Heart left ventricle (tissue), 16 donors: Measurements from ENCODE around the gene TBC1D1. TPM values are rescaled to one million over a fixed set of nuclear protein-coding genes. Genes with fewer than 3 reads are reported as not detected.
A peak's percentile ranks its signal among the peaks of the same experiment; 100 is the strongest.

ENCODE experiments used
- ATAC-seq, 4 donors: fragments of 200-7000 bp; cut with Tn5 transposase; one replicate each; pipeline ENCODE4 v1.9.1; 2020 to 2022; ENCODE audit warnings: moderate library complexity in 4 of 4, mild to moderate bottlenecking in 3 of 4, moderate number of reproducible peaks in 1 of 4
- DNase-seq, 5 donors: peaks; one replicate each; pipeline ENCODE4 v3.0.0-alpha.2; 2020
- H3K27ac ChIP-seq, 12 donors: fragments of 200-600 bp; sonication (generic) in 4 of 12; one replicate each; pipeline versions ENCODE4 v1.5.0 to v1.8.0; 2016 to 2022; ENCODE audit warnings: mild to moderate bottlenecking in 2 of 12
- H3K27me3 ChIP-seq, 9 donors: fragments of 200-600 bp; sonication (generic) in 2 of 9; one replicate each; pipeline versions ENCODE4 v1.5.1 to v1.8.0; 2016 to 2022; ENCODE audit warnings: mild to moderate bottlenecking in 3 of 9
- H3K36me3 ChIP-seq, 9 donors: fragments of 200-600 bp; sonication (generic) in 2 of 9; one replicate each; pipeline versions ENCODE4 v1.5.0 to v1.8.0; 2018 to 2022; ENCODE audit warnings: mild to moderate bottlenecking in 2 of 9
- H3K4me1 ChIP-seq, 12 donors: fragments of 200-600 bp; sonication (generic) in 4 of 12; one replicate each; pipeline versions ENCODE4 v1.5.0 to v1.8.0; 2016 to 2022; ENCODE audit warnings: mild to moderate bottlenecking in 3 of 12
- H3K4me3 ChIP-seq, 12 donors: fragments of 200-600 bp; sonication (generic) in 4 of 12; one replicate each; pipeline versions ENCODE4 v1.5.0 to v1.8.0; 2017 to 2022; ENCODE audit warnings: mild to moderate bottlenecking in 9 of 12, moderate library complexity in 4 of 12
- H3K9me3 ChIP-seq, 12 donors: fragments of 200-600 bp; sonication (generic) in 4 of 12; one replicate each; pipeline versions ENCODE4 v1.5.0 to v1.8.0; 2016 to 2022; ENCODE audit warnings: mild to moderate bottlenecking in 1 of 12
- CTCF ChIP-seq, 12 donors: fragments of 200-600 bp; sonication (generic) in 4 of 12; IDR thresholded peaks; one replicate each; pipeline versions ENCODE4 v1.5.0 to v1.8.0; 2018 to 2022; ENCODE audit warnings: antibody characterized with exemption in 12 of 12, mild to moderate bottlenecking in 5 of 12
- POLR2A ChIP-seq, 2 donors: fragments of 450-650 bp; IDR thresholded peaks; one replicate each; pipeline ENCODE4 v1.6.1; 2017; ENCODE audit warnings: antibody characterized with exemption in 2 of 2, mild to moderate bottlenecking in 2 of 2, moderate library complexity in 2 of 2
- WGBS, 4 donors: extraction: QIAGEN DNeasy Blood & Tissue Kit in 2 of 4; methylation state at CpG; one replicate each; pipeline versions ENCODE4 v1.1.5 to v1.1.7; 2013 to 2018; 5-methylcytosine and 5-hydroxymethylcytosine counted together
- intact Hi-C, 10 donors: fragments of 100-400 bp; cut with DNase I; formaldehyde crosslinking; loops; one replicate each; pipeline versions ENCODE4 v1.11.1 to v1.14.2; 2022
- polyA plus RNA-seq, 2 donors: library from polyadenylated mRNA; stranded (reverse); fragments of 200-250 nt; gene quantifications; one replicate each; pipeline ENCODE4 v1.2.3, GENCODE V29; 2013
- total RNA-seq, 9 donors: library from RNA; depleted of rRNA in 2 of 9; stranded (reverse); fragments of >200 nt in 2 of 9; fragmentation: NEBNext Ultra II Directional in 3 of 9; extraction: Animal tissue kit (Norgen Biotek cat#: 25700) in 3 of 9; gene quantifications; one replicate each; pipeline versions ENCODE4 v1.1.0 to v1.2.4, GENCODE V29; 2016 to 2023
- donor health status: ischemic (EF 13 %, LVEDD 7.1; RV severe dilation, severe dysfunction).
- donor health status: healthy with polysubstance abuse.
- donor health status: DM: no; HTN: yes; CAD: no.
- donor health status: DM: no; HTN: no; CAD: no.
- donor health status: ischemic (EF 25% LVEDD 6.9; RV normal size, moderate dysfunction).
- donor health status: ischemic (EF 25% LVEDD 5.7; RV mildly dilated, moderate dysfunction).
- donor health status: healthy.
- donor health status: DM: yes; HTN: yes; CAD: no.
- donor health status: ischemic (EF 35%, LVEDD 5.7; RV mildly dilated, moderate dysfunction).
- donor health status: nonischemic (EF 11% LVEDD 7.7; RV severe dilation, severe dysfunction).
- donor health status: DM: yes; HTN: yes; CAD: no.
- donor health status: PGD.
- donor health status: ischemic (EF 29% LVEDD 5.4; RV normal size, mild dysfunction).
- donor health status: nonischemic (EF 23%, LVEDD 6.1; RV moderate dilation, normal function).

TBC1D1 gene
- total and polyA plus RNA-seq, 11 donors = 81.7 to 269 (median 140) TPM

- DNase-seq = peak in 4 of 5 donors; percentile 49 to 69 (median 53)
- 16 to 36% (median 31%) methylated on average over 8 of the region's 8 CpGs for WGBS, 4 donors
- Histone ChIP-seq H3K4me3 (peak overlapping the region in 1 of 12 donors; percentile 8), H3K9me3 (no peaks in the 10 kb centered on the region), H3K27me3 (no peaks in the 10 kb centered on the region), H3K4me1 (peaks cover 0 to 51% (median 25%) of the 10 kb centered on the region in 12 donors), H3K27ac (peak overlapping the region; percentile 18 to 79 (median 64)), H3K36me3 (peaks cover 0 to 63% (median 41%) of the 10 kb centered on the region in 9 donors)
- intact Hi-C loops = loop anchor here in 1 of 10 donors (5.0 kb wide), 1 partner anchor 45 kb away; no protein-coding TSS in a partner anchor
- TF ChIP-seq CTCF (IDR thresholded peaks at IDR 0.05) (no peak), POLR2A (IDR thresholded peaks at IDR 0.05) (no peak)
- ATAC-seq = peak; percentile 54 to 88 (median 82)
Observed at GRCh38 chr4:38132107-38132673, 241.3 kb downstream of the TBC1D1 start.

- DNase-seq (no peak), ATAC-seq (no peak)
- no peaks in the 10 kb centered on the region for H3K9me3 ChIP-seq
- TF ChIP-seq POLR2A (IDR thresholded peaks at IDR 0.05) (no peak), CTCF (IDR thresholded peaks at IDR 0.05) (no peak)
- 91 to 93% (median 92%) methylated on average over 14 of the region's 14 CpGs for WGBS, 4 donors
- peak overlapping the region in 8 of 12 donors; percentile 40 to 79 (median 68) for H3K27ac ChIP-seq
- H3K27me3 ChIP-seq = no peaks in the 10 kb centered on the region
- peaks cover 0 to 63% (median 48%) of the 10 kb centered on the region in 9 donors for H3K36me3 ChIP-seq
- no peak overlapping the region for H3K4me3 ChIP-seq
- H3K4me1 ChIP-seq = peaks cover 0 to 51% (median 25%) of the 10 kb centered on the region in 12 donors
- intact Hi-C loops = loop anchor here in 1 of 10 donors (5.0 kb wide), 1 partner anchor 46 kb away; no protein-coding TSS in a partner anchor
Observed at GRCh38 chr4:38132843-38133662, 242.2 kb downstream of the TBC1D1 start.

- peak in 1 of 5 donors; percentile 15 for DNase-seq
- intact Hi-C loops = loop anchor here in 1 of 10 donors (5.0 kb wide), 1 partner anchor 47 kb away; no protein-coding TSS in a partner anchor
- no peaks in the 10 kb centered on the region for H3K27me3 ChIP-seq
- H3K27ac ChIP-seq = peak overlapping the region in 1 of 12 donors; percentile 79
- peaks cover 0 to 44% (median 21%) of the 10 kb centered on the region in 12 donors for H3K4me1 ChIP-seq
- no peak overlapping the region for H3K4me3 ChIP-seq
- peaks cover 0 to 72% (median 56%) of the 10 kb centered on the region in 9 donors for H3K36me3 ChIP-seq
- WGBS, 4 donors = 75 to 81% (median 76%) methylated on average over 7 of the region's 7 CpGs
- H3K9me3 ChIP-seq = no peaks in the 10 kb centered on the region
- ATAC-seq = no peak
- TF ChIP-seq POLR2A (IDR thresholded peaks at IDR 0.05) (no peak), CTCF (IDR thresholded peaks at IDR 0.05) (no peak)
Observed at GRCh38 chr4:38133711-38134480, 243.0 kb downstream of the TBC1D1 start.
